PFSK-1 (cell line): ENCODE data around the gene GRK5.

Experiments used
- REST ChIP-seq, 2 experiments: IDR thresholded peaks; 2 replicates each; pipeline versions ENCODE4 v1.6.1 to v1.8.0; 2011 to 2012; ENCODE audit warnings: low read depth in 2 of 2, low read length in 2 of 2, control low read depth in 1 of 2, inconsistent platforms in 1 of 2, mild to moderate bottlenecking in 1 of 2, moderate library complexity in 1 of 2; ENCODE audit not compliant: insufficient read depth in 1 of 2
- SIN3A ChIP-seq: IDR thresholded peaks from 2 replicates; pipeline ENCODE4 v1.6.1; 2012; ENCODE audit warnings: mild to moderate bottlenecking, low read length, moderate library complexity, borderline replicate concordance; ENCODE audit not compliant: insufficient read depth
- TAF1 ChIP-seq: IDR thresholded peaks from 2 replicates; pipeline ENCODE4 v1.6.1; 2012; ENCODE audit warnings: low read length, control low read depth, borderline replicate concordance; ENCODE audit not compliant: insufficient read depth

GRCh38 chr10:119412244-119413092 is 205.1 kb downstream of the GRK5 start:
- TF ChIP-seq REST (IDR thresholded peaks at IDR 0.05; ENCODE audit: insufficient read depth in 1 of 2, low read depth in 2 of 2, low read length in 2 of 2): no peak
- no peak for TF ChIP-seq TAF1
- no peak for TF ChIP-seq SIN3A
